HG03039 (cell line): ENCODE data around the gene CDKAL1.
"Not testable (repeated sequence)": the region's sequence is repeated elsewhere in the genome, so short reads cannot be mapped to it uniquely, and the experiment has no call there.

Experiments
- ATAC-seq: cut with Tn5 transposase; IDR thresholded peaks from one replicate; pipeline ENCODE4 v1.9.1; 2021; ENCODE audit warnings: mild to moderate bottlenecking, moderate library complexity; ENCODE audit not compliant: unreplicated experiment

CDKAL1 gene

DNA sequence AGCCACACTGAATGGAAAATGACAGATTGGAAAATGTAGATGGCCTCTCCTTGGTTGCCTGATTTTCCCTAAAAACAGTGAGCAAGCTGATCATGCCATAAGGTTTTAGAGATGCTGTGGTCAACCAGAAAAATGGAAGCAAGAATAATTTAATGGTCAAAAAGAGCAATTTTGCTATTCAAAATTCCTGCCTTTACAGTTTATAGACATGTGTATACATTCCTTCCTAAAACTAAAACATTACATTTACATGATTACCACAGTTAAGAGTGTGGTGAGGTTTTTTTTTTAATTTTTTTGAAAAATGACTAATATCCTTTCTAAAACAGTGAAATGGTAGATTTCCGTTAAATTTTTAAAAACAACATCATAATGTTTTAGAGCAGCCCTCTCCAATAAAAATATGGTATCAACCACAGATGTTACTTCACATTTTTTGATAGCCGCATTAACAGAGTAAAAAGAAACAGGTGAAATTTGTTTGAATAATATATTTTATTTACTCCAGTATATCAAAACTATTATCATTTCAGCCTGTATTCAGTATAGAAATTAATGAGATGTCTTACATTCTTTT lies 652.3 kb downstream of the CDKAL1 start:
- no peak for ATAC-seq

DNA sequence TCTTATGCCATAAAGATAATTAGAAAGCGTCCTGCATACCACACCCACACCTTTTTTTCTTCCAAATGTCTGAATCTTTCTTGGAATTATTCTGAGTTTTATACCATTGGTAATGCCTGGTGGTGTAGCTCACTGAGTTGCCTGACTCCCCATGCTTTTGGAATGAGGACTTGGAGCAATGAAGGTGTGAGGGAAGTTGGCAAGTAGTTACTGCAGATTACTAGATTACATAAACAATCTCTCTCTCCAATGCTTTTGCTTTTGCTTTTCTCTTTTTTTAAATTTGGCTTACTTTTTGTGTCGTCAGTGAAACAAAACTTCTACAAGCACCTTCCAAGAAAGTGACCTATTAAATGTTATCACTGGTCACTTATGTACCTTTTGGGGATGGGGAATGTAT lies 653.2 kb downstream of the CDKAL1 start:
- ATAC-seq, result no peak

DNA sequence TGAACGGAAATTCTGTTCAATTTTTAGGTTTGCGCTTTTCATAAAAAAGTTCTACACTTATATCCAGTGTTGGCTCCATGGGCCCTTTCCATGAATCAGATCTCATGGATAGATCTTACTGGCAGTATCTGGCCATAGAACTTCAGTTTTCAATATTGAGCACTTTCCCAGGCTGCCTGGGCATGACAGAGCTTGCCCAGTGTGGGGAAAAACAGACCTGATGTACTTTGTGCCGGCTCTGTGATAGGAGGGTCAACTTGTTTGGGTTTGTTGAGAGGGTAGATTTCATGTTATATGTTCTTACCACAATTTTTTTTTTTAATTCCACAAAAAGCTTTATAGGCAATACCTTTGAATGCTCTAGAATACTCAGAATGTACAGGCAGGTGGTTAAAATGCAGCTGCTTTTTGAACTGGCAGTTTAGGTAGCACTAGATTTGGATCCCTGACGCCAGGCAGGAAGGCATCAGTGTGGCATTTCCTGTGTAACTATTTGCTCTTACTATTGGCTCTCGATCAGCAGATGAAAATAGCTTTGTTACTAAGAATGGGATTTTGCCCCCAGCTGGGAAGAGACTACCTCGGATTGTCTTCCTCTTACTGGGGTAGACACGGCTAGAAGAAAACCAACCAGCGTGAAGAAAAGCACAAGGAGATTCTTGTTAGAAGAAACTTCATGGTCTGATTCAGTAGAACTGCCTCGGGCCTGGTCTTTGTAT lies 654.4 kb downstream of the CDKAL1 start:
- ATAC-seq, result no peak

DNA sequence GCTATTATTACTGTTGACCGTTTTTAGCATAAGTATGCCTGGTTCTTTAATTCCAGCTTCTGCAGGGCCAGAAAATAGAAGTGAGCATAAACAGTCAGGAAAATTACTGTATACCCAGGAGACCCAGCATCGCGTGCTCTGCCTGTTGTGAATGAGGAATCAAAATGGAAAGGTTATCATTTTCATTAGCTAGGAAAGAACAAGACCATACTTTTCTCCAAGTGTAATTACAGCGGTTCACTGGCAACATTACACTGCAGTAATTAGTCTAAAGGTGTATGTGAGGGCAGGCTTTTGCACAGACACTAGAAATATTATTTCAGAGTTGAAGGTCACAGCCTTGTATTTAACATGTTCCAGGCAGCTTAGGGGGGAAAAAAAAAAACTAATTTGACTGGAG lies 655.5 kb downstream of the CDKAL1 start:
- no peak for ATAC-seq

DNA sequence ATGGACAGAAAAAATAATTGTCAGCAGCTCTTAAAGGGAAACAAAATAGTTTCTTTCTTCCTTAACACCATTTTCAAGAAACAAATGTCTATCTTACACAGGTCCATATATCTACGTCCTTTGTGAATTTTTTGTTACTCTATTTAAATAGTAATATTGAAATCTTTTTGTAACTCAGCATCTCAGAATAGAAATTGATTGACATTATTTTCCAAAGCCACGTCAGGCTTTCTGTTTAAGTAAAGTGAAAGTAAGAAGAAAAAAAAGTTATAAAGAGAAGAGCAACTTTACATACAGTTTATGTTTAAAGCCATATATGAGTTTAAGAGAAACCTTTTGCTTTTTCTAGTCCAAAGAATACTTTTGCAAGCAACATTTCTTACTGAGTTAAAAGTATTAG lies 656.4 kb downstream of the CDKAL1 start:
- ATAC-seq, result no peak

DNA sequence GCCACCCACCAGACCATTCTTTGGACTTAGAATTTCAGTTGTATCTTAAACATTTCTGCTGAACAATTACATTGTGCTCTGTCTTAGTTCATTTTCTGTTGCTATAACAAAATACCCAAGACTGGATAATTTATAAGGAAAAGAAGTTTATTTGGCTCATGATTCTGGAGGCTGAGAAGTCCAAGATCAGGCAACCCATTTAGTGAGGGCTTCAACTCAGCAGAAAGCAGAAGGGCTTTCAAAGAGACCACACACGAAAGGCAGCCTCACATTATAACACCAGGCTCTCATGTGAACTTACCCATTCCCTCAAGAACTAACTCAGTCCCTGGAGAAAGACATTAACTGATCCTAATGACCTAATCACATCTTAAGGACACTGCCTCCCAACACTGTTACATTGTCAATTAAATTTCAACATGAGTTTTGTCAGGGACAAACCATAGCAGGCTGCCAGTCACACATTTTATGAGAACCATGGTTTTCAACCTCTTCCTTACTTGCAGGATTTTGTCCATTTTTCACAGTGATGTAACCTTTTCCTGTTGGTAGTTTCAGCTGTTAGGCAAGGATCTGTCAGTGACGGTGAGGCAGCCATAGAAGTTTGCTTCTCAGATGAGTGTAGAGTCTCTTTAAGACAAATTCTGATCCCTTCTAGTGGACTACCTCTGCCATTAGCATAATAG lies 659.7 kb downstream of the CDKAL1 start:
- no peak for ATAC-seq

DNA sequence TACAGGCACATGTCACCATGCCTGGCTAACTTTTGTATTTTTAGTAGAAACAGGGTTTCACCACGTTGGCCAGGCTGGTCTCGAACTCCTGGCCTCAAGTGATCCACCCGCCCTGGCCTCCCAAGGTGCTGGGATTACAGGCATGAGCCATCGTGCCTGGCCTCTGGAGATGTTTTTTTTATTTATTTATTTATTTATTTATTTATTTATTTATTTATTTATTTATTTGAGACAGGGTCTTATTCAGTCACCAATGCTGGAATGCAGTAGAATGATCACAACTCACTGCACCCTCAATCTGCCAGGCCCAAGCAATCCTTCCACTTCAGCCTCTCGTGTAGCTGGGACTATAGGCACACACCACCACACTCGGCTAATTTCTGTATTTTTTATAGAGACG lies 661.0 kb downstream of the CDKAL1 start:
- ATAC-seq, result not testable (repeated sequence)

DNA sequence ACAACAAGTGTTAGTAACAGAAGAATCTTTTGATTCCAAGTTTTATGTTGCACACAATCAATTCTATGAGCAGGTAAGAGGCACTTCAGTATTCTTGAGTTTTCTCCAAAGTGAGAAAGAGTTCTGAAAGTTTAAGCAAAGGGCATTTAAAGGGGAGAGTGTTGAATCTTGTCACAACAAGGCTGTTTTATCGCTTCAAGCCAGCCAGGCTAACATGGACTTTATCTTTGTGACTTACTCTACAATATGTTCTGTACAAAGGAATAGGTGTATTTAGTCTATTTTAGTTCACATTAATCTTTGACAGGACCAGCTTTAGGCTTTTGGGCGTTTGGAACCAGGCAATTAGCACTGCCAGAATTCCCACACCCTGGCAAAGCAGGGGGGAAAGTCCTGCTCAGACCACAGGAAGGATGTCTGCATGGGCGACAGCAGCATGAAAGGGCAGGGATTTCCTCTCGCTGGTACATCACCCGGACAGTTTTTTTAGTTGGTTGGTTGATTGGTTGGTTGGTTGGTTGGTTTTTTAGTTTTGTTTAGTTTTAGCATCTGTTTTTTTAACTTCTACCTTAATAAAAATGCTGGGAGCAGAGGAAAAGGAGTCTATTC lies 663.9 kb downstream of the CDKAL1 start:
- no peak for ATAC-seq

DNA sequence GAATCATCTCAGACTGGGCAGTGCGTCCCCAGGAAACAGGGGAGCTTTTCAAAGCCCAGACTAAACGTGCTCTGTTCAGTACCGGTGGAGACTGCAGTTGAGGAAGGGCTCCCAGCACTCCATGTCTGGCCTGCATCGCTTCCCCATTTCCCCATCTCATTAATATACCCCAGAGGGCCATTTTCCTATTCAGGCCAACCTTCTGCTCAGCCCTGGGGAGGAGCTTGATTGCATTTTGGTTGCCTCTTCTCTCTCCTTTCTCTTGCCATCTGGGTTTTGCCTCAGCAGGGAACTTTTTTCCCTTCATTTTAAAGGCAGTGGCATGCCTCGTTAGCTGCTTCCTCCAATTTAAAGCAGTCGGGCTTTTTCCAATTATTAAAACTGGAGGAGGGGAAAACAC lies 665.0 kb downstream of the CDKAL1 start:
- no peak for ATAC-seq

DNA sequence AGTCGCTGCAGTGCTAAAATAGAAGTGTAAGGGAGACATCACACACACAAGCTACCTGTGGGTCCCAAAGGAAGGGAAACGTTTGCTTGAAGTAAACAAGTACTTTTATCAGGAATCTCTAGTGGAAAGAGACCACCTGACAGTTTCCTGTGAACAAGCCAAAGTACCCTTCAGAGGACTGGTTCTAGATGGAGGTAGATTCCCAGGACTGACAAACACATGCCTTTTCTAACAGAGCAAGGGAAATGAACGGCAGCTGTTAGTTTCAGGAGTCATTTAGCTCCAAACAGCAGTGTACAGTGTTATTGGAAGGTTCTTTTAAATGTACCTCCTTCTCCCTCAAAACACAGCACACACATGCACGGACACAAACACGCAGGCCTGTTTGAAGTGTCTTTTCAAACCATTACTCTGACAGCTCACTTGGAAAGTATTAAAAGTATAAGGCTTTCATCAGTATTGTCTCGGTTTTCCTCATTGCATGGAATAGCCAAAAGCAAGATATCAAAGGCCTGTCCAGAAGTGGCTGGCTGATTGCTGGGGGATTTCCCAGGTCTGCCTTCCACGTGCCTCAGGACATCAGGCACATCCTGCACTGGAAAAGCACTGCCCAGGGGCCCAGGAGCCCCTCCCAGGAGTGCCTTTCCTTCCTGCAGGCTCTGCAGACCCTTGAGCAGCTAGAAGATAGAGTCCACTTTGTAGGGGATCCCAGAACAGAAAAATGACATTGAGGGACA lies 666.0 kb downstream of the CDKAL1 start:
- ATAC-seq, result no peak

DNA sequence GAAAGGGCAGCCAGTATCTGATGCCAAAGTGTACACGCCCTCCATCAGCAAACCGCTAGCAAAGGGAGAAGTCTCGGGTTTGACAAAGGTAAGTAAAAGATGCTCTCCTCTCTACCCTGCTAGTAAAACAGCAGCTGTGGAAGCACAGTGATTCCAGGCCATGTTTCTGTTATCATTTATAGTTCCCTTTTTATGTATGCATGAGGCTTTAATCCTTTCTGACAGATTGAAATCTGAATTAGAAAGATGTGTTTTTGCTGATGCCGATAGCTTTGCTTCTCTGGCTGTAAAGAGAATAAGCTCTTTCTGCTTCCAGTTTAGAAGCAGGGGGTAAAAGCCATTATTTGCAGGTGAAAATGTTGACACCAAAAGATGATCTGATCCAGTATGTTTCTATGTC lies 666.9 kb downstream of the CDKAL1 start:
- ATAC-seq, result no peak

DNA sequence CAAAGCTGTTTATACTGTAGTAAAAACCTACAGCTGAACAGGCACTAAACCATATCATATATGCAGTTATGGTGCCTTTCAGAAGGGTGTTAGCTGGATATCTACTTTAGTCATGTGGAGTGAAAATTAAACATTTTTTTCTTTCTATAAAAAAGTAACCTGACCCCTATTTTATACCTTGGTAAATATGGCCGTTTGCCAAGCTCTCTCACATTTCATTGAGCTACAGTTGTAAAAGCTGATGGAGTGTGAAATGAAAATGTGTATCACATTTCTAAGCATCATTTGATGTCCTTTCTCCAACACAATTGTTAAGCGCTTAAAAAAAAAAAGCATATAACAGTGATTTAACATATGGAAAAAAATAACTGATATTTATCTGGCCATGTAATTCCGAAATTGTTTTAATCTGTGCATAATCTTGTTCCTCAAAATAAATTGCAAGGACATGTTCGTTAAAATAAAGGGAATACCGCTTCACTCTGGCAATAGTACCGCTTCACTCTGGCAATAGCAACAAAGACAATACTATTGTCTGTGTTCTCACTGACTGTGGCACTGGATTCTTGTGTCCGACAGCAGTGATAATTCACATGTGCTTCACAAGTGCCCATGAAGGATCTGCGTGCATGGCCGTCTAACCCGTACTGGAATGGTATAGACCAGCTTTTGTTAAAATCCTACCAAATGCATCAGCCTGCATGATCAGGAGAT lies 667.5 kb downstream of the CDKAL1 start:
- no peak for ATAC-seq

DNA sequence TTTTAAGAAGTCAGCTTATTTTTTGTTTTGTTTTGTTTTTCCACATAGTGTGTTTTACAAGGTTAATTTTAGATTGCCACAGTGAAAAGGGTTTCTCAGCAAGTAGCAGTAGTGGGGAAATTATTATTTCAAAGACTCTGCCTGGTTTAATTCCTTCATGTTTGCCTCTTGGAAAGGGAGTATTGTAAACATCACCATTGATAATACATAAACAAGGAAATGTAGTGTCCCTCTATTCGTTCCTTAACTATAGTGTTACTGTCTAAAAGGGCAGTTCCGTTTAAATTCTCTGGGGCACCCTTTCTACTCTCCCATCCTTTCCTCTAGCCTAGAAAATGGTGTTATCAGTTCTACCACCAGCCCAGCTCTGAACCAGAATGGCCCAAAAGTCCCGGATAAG lies 668.3 kb downstream of the CDKAL1 start:
- ATAC-seq, result no peak

DNA sequence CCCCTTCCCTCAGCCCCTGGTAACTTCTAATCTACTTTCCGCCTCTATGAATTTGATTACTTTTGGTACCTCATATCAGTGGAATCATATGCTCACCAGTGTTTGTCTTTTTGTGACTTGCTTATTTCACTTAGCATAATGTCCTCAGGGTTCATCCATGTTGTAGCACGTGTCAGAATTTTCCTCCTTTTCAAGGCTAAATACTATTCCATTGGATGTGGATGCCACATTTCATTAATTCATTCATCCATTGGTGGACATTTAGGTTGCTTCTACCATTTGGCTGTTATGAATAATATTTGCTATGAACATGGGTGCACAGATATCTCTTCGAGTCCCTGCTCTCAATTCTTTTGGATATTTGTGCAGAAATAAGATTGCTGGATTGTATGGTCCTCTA lies 670.7 kb downstream of the CDKAL1 start:
- ATAC-seq, result no peak

DNA sequence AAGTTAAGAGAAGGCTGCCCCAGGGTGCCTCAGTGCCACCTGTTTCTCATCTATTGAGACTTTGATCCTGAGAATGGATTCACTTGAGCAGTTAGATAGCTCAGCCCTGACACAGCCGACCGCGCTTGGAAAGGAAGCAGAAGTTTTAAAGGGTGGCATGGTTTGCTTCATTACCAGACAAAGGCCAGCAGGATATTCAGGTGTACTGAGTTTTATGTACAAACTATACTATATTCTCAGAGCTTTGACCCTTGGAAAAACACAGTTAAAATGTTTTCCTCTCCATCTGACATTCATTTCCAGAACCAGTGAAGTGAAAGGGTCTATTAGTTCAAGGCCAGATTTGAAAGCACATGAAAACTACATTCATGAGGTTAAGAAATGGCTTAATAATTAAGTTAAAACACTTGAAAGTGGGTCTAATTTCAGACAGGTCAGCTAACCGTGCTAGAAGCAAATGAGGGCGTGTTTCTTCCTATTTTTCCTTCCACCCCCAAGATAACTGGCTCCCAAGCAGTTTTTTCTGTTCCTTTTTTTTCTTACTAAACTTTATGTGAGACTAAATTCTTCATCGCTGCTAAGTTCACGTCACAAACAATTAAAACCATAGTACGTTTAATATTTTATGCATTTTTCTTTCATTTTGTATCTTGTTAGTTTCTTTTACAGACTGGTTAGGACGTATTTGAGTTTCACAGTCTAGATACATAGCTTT lies 674.0 kb downstream of the CDKAL1 start:
- ATAC-seq, result no peak

DNA sequence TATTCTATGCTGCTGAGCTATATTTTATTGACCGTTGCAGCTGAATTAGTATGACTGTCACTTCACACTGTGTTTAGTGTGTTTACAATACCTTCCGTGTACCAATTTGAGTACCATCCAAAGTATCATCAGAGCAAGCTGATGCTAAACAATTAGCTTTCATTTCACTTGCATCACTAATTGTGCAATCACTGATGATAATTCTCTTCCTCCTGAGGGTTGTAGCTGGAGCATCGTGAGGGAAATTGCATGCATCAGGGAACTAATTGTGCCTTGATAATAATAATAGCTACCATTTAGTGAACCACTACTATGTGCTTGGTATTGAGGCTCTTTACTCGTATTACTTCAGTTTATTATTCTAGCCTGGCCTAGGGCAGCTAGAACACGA lies 674.5 kb downstream of the CDKAL1 start:
- no peak for ATAC-seq

DNA sequence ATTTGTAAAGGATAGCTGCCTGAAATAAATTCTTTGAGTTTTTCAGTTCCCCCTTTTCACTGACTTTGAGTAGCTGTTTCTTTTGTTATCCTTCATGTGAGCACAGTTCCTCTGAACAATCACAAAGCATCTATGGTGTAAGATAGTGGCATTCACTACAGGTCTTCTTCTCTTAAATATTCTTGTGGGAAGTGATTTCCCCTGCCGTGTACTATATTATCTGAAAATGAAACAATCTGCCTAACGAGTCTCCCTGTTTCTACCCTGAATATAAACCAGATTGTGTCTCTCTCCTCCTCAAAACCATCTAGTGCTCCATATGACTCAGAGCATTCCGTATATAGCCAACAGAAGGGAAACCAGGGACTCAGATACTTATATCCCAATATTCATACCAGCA lies 679.2 kb downstream of the CDKAL1 start:
- peak; percentile 46 for ATAC-seq

DNA sequence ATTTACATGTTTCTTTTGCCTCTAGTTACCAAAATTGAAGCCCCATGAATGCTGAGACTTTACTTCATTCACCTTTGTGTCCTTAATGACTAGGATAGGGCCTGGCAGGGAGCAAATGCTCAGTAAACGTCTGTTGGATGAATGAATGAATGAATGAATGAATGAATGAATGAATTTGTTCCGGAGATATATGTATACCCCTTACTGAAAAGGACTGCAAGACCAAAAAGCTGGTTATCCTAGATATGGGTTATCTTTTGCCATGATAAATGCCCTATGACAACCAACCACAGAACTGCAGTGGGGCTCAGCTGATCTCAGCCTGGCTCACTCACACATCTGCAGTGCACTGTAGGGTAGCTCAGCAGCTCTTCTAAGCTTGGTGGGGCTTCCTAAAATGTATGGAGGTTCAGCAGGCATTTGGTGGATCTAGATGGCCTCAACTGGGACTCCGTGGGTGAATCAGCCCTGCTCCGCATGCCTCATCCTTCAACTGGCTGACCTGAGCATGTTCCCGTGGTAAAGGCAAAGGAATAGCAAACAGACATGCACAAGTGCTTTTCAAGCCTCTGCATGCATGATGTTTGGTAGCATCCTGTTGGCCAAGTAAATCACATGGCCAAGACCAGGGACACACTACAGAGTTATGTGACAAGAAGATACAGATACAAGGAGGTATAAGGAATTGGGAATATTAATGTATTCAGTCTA lies 680.6 kb downstream of the CDKAL1 start:
- no peak for ATAC-seq

DNA sequence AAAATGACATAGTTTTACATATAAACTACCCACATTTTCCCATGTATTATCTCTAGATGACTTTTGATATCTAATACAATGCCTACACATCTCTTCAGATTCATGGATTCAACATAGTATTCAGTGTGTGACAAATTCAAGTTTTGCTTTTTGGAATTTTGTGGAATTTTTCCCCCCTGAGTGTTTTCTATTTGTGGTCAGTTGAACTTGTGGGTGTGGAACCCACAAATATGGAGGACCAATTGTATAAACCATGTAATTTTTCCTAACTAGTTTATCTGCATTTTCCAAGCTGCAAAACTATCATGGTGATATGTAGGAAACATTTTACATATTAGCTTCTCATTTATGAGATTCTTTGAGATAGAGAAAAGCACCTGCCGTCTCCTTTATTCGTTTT lies 685.0 kb downstream of the CDKAL1 start:
- no peak for ATAC-seq
